Measurements from ENCODE around the gene UXS1.
"Not testable (repeated sequence)": the region's sequence is repeated elsewhere in the genome, so short reads cannot be mapped to it uniquely, and the experiment has no call there.

Gene UXS1

DNA sequence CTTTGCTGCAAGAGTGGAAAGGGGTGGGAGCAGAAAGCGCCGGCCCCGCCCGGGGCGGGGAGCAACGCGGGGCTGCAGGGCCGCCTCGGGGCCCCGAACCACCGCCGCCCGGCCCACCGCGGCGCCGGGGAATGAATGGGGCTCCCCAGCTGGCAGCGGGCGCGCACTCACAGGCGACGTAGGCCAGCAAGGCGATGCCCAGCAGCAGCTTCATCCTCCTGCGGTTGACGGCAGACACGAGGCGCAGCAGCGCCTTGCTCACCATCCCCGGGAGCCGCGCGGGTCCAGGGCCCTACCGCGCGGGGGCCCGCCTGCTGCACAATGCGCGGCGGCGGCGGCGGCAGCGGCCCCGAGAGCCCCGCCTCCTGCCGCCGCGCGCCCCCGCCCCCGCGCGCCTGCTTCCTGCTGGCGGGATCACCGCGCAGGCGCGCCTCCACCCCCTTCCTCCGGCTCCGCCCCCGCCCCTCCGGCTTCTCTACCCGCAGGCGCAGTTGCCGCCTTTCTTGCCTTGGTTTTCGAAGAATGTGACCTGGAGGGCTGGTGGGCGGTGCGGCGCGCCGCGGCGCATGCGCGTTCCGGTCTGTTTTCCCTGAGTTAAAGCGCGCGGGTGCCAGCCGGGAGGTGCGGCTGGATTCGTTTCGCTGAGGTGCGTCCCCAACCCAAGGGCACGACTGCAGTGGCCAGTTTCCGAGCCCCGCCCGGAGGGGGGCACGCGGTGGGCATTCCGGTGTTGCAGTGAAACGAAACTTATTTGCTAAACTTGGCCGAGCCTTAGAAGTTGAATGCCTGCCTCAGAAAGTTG is at the start of gene UXS1:
UXS1 (minus strand) TSS at position 325 of the 802 bp plus-strand sequence; CDS start at position 265, 60 bp downstream.
- DNase-seq (ENCODE audit: low read depth) = peak; percentile 93

- not testable (repeated sequence) for DNase-seq (ENCODE audit: low read depth)
These were observed 45.4 kb upstream of the UXS1 start for GRCh38 chr2:106239491-106239890.

DNA sequence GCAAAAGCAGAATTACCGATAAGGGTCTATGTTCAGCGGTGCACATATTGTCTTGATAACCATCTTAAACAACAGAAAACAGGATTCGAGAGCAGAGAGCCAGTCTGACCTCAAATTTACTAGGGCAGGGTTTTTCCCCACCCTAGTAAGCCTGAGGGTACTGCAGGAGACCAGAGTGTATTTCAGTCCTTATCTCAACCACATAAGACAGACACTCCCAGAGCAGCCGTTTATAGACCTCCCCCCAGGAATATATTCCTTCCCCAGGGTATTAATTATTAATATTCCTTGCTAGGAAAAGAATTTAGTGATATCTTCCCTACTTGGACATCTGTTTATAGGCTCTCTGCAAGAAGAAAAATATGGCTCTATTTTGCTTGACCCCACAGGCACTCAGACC is 41.3 kb upstream of the UXS1 start:
- not testable (repeated sequence) for DNase-seq (ENCODE audit: low read depth)

DNA sequence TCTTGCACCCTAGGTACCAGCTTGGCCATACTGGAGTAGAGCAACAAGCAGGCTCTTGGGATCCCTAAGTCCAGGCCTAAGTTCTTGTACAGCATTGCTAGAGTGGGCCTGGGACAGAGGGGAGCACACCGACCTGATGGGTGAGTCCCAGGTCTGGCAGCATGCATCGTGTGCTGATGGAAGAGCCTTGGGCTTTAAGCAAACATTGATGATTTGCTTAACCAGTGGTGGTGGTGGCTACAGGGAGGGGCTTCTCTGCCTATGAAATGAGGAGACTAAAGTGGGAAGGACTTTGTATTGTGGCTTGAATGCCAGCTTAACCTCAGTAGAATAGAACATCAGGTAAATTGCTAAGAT is 39.2 kb upstream of the UXS1 start:
- no peak for DNase-seq (ENCODE audit: low read depth)

DNA sequence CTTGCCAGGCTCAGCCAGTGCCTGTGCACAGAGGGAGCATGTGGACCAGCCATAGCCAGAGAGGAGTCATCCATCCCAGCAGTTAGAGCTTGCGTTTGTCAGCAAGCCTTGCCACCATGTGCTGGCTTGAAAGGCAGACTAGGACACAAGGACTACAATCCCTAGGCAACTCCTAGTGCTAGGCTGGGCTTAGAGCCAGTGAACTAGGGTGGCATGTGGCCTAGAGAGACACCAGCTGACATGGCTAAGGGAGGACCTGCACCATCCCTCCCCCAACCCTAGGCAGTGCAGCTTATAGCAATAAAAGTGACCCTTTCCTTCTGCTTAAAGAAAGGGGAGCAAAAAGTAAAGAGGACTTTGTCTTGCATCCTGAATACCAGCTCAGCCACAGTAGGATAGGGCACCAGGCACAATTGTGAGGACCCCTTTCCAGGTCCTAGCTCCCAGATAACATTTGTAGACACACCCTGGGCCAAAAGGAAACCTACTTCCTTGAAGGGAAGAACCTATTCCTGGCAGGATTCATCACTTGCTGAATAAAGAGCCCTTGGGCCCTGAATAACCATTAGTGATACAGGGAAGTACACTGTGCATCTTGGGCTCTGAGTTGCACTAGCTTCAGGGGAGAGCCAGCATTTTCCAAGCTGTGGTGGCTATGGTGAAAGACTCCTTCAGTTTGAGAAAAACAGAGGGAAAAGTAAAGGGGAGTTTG is 38.7 kb upstream of the UXS1 start:
- no peak for DNase-seq (ENCODE audit: low read depth)

GRCh38 chr2:106223347-106223746 is 29.2 kb upstream of the UXS1 start:
- no peak for DNase-seq (ENCODE audit: low read depth)

DNA sequence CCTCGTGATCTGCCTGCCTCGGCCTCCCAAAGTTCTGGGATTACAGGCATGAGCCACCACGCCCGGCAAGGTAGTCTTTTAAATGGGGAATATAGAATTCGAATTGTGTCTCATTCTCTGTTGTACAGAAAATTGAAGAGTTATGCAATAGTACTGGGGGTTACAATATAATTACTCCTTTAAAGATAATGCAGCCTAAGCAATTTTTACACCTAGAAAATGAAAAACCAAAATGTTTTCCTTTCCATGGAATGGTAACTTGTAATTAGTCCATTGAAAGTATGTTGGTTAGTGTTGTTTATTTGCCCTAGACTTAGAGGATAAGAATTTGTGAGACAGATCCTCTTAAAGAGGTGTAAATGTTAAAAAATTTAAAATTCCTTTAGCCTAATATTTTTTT is 28.0 kb upstream of the UXS1 start:
- not testable (repeated sequence) for DNase-seq (ENCODE audit: low read depth)

DNA sequence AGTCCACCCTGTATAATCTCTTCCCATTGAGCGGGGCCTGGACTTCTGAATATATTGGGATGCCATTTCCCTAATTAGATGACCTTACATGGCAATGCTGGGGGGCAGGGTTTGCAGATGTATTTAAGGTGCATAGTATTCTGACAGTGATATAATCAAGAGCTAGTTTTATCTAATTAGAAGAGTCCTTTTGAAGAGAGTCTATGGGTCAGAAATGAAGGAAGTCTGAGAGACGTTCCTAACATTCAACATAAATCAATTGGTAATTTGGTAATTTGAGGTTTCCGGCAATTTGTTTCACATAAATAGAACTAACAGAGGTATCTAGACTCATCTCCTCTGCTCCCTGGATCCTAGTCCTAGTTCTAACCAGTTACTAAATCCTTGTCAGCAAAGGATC is 25.7 kb upstream of the UXS1 start:
- no peak for DNase-seq (ENCODE audit: low read depth)

- DNase-seq (ENCODE audit: low read depth) = not testable (repeated sequence)
These were observed 25.1 kb upstream of the UXS1 start for GRCh38 chr2:106219157-106219556.

- DNase-seq (ENCODE audit: low read depth) = no peak
These were observed 14.8 kb upstream of the UXS1 start for GRCh38 chr2:106208874-106209273.

DNA sequence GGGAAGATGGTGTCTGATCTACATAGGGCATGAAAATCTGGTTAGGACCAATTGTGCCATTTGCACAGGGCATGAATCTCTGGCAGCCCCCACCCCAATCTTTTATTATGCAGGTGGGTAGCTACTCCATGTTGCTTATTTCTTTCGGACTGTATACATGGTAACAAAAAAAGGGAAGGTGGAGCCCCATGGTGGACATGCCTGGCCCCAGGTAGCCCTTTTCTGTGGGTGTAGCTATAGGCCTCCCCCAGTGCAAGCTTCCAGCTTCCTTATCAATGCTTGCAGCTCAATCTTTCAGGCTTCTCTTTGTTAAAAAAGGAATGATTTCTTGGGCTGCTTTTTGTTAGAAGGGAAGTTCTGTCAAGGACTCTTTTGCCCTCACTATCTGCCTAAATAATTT is 14.3 kb upstream of the UXS1 start:
- DNase-seq (ENCODE audit: low read depth) = no peak

GRCh38 chr2:106207246-106207645 is 13.1 kb upstream of the UXS1 start:
- DNase-seq (ENCODE audit: low read depth) = no peak

- DNase-seq (ENCODE audit: low read depth) = no peak
These were observed 11.4 kb upstream of the UXS1 start for GRCh38 chr2:106205488-106205887.

DNA sequence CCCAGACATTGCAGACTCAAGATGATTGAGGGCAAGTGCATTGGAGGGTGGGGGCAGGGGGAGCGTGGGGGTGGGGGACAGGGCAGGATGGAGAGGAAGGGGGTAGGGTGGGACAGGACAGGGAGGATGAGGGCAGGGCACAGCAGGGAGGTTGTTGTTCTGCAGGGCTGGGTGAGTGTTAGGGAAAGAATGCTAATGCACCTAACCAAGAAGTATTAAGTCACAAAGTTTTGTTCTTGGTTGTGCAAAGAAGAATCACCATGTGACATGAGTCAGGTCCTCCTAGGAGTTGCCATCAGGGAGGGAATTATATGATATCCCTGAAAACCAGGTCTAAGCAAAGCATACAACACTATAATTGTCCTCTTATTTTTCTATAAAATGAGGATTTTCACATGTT is 10.4 kb upstream of the UXS1 start:
- not testable (repeated sequence) for DNase-seq (ENCODE audit: low read depth)

DNA sequence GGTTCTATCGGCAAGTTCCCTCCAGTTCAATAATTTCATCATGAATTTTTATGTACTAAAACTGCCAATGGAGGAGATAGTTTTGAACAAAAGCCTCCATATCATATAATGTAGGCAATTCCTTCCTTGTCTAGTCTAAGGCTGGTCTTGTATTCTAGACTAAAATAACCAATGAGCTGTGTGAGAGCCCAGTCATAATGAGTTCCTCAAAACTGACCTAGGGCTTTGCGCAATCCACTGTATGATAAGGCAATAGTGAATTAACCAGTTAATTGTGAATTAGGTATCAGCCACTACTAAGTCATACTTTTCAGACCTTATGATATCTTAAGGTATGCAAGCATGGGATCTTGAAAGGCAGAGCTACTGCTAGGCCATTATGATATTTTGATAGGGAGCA is 7.6 kb upstream of the UXS1 start:
- DNase-seq (ENCODE audit: low read depth) = no peak

- DNase-seq (ENCODE audit: low read depth) = peak; percentile 78
These were observed 3.8 kb upstream of the UXS1 start for GRCh38 chr2:106197878-106198277.

- no peak for DNase-seq (ENCODE audit: low read depth)
These were observed 1.9 kb upstream of the UXS1 start for GRCh38 chr2:106195981-106196380.

DNA sequence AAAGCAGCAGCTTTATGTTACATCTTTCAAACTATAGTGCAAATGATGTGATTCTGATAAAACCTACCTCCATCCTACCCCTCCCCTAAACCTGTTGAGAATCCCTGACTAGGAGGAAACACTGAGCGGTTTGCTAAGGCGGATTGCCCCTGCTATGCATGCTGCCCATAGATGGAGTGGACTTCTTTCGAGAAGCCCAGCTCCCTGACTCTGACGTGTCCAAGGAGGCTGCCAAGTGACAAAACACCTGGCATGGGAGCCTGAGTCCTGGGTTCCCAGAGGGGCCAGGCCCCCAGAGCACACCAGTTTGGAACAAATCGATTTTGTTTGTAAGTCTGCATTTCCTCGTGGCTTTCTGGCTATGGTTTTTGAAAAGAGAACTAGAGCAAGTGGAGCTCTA is 1.4 kb upstream of the UXS1 start:
- no peak for DNase-seq (ENCODE audit: low read depth)

DNA sequence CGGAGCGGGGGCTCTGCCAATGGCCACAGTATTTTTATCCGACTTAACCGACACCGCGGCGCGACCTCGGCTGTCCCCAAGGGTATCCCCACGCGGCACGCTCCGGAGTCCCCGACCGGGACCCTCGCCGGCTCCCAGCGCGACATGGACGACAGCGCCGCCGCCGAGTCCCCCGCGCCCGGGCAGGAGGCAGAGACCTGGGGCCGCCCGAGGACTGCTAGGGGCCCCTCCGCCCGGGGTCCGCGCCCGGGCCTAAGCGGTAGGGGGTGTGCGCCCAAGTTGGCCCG is 468 bp downstream of the UXS1 start:
- no peak for DNase-seq (ENCODE audit: low read depth)

- DNase-seq (ENCODE audit: low read depth) = peak; percentile 69
These were observed 1.1 kb downstream of the UXS1 start for GRCh38 chr2:106192752-106193689.

DNA sequence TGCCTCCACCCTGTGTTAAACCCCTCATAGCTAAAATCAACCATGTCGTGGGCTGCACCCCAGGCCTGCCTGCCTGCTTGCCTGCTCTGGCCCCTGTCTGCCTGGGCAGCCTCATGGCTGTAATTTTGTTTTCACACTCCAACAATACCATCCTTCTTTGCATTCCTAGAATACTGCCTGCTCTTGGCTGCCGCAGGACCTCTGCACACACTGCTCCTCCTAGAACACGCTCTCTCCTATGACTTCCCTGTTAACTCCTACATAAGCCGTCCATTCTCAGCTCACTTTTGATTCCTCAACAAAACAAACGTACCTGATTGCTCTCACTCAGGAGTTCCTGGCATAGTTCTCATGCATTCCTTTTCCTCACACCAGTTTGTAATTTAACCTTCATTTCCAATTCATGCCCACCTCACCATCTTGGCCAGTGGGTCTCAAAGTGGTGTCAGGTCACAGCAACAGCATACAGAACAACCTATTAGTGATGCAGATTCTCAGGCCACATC is 2.5 kb downstream of the UXS1 start:
- no peak for DNase-seq (ENCODE audit: low read depth)

GRCh38 chr2:106189764-106190468 is 4.2 kb downstream of the UXS1 start:
- DNase-seq (ENCODE audit: low read depth) = no peak
